ENCODE data around the gene CNIH3.
"Not testable (repeated sequence)": the region's sequence is repeated elsewhere in the genome, so short reads cannot be mapped to it uniquely, and the experiment has no call there.

The CNIH3 gene

GRCh38 chr1:224615861-224616755 lies at the start of gene CNIH3:
Gene CNIH3 (plus strand): TSS chr1:224616317. CDS start chr1:224617175, 858 bp downstream.
- no peak for DNase-seq

- DNase-seq = not testable (repeated sequence)
Observed at GRCh38 chr1:224566492-224566891, 49.6 kb upstream of the CNIH3 start.

- no peak for DNase-seq
Observed at GRCh38 chr1:224569276-224569675, 46.8 kb upstream of the CNIH3 start.

- not testable (repeated sequence) for DNase-seq
Observed at GRCh38 chr1:224571975-224572374, 44.1 kb upstream of the CNIH3 start.

- DNase-seq = no peak
Observed at GRCh38 chr1:224579526-224579925, 36.6 kb upstream of the CNIH3 start.

- DNase-seq = no peak
Observed at GRCh38 chr1:224580006-224580405, 36.1 kb upstream of the CNIH3 start.

GRCh38 chr1:224582041-224582440 lies 34.1 kb upstream of the CNIH3 start:
- no peak for DNase-seq

GRCh38 chr1:224583774-224584173 lies 32.3 kb upstream of the CNIH3 start:
- DNase-seq = no peak

- DNase-seq = no peak
Observed at GRCh38 chr1:224585051-224585450, 31.1 kb upstream of the CNIH3 start.

- no peak for DNase-seq
Observed at GRCh38 chr1:224587051-224587450, 29.1 kb upstream of the CNIH3 start.

GRCh38 chr1:224588515-224588914 lies 27.6 kb upstream of the CNIH3 start:
- DNase-seq = no peak

- DNase-seq = no peak
Observed at GRCh38 chr1:224589006-224589405, 27.1 kb upstream of the CNIH3 start.

GRCh38 chr1:224591326-224591725 lies 24.8 kb upstream of the CNIH3 start:
- no peak for DNase-seq

- DNase-seq = no peak
Observed at GRCh38 chr1:224592636-224593582, 23.2 kb upstream of the CNIH3 start.

- DNase-seq = no peak
Observed at GRCh38 chr1:224594360-224594759, 21.8 kb upstream of the CNIH3 start.

GRCh38 chr1:224594851-224595250 lies 21.3 kb upstream of the CNIH3 start:
- DNase-seq = no peak

GRCh38 chr1:224605482-224606181 lies 10.5 kb upstream of the CNIH3 start:
- DNase-seq = no peak

GRCh38 chr1:224607188-224608148 lies 8.6 kb upstream of the CNIH3 start:
- no peak for DNase-seq

GRCh38 chr1:224609333-224609732 lies 6.8 kb upstream of the CNIH3 start:
- DNase-seq = no peak

GRCh38 chr1:224612246-224612645 lies 3.9 kb upstream of the CNIH3 start:
- no peak for DNase-seq

- no peak for DNase-seq
Observed at GRCh38 chr1:224613486-224613885, 2.6 kb upstream of the CNIH3 start.
